H1 (cell line): ENCODE results near the gene ADAMTS17. TPM values are rescaled to one million over a fixed set of nuclear protein-coding genes. Genes with fewer than 3 reads are reported as not detected.

Experiments
- BCL11A ChIP-seq, 2 experiments: IDR thresholded peaks; one replicate each; pipeline ENCODE4 v1.6.1; 2011; ENCODE audit warnings: low read depth in 2 of 2, low read length in 2 of 2, mild to moderate bottlenecking in 2 of 2
- BRCA1 ChIP-seq: IDR thresholded peaks from 2 replicates; pipeline ENCODE4 v1.6.1; 2012; ENCODE audit warnings: low read depth, low read length, improper control_type of control experiment
- CTCF ChIP-seq, 3 experiments: IDR thresholded peaks; 1 replicate in 2 of 3; 2 replicates in 1 of 3; pipeline versions ENCODE4 v1.5.1 to v1.6.1; 2011; ENCODE audit warnings: low read length in 3 of 3, mild to moderate bottlenecking in 3 of 3, inconsistent platforms in 2 of 3, low read depth in 1 of 3, moderate library complexity in 1 of 3; ENCODE audit not compliant: insufficient read depth in 1 of 3; ENCODE audit errors: control extremely low read depth in 1 of 3
- FOSL1 ChIP-seq: IDR thresholded peaks from 2 replicates; pipeline ENCODE4 v1.6.1; 2011; ENCODE audit warnings: mild to moderate bottlenecking, low read depth, low read length, moderate library complexity; ENCODE audit not compliant: insufficient read depth
- KDM5A ChIP-seq: fragments of 200-600 bp; IDR thresholded peaks from 2 replicates; pipeline ENCODE4 v1.7.1; 2012; ENCODE audit warnings: mild to moderate bottlenecking, low read length, inconsistent platforms, mixed read lengths
- SIRT6 ChIP-seq: IDR thresholded peaks from one replicate; pipeline ENCODE4 v1.7.1; 2012; ENCODE audit warnings: low read length, inconsistent platforms
- SP1 ChIP-seq: IDR thresholded peaks from 2 replicates; pipeline ENCODE4 v1.6.1; 2011; ENCODE audit warnings: low read depth, low read length
- YY1 ChIP-seq: IDR thresholded peaks from 2 replicates; pipeline ENCODE4 v1.6.1; 2011; ENCODE audit warnings: low read depth, mild to moderate bottlenecking, low read length
- polyA plus RNA-seq, 7 experiments: library from polyadenylated mRNA; depleted of rRNA in 3 of 7; stranded (reverse) in 5 of 7; unstranded in 2 of 7; fragments of >200 nt in 5 of 7; fragments of 200-250 nt in 2 of 7; gene quantifications; 1 replicate in 5 of 7; 2 replicates in 1 of 7; 4 replicates in 1 of 7; pipeline versions ENCODE4 v1.2.1 to v1.2.3, GENCODE V29; 2011 to 2013; ENCODE audit warnings: missing spikeins in 2 of 7, mixed read lengths in 2 of 7
- total RNA-seq: library from RNA; stranded (reverse); fragmentation: NEBNext Ultra II Directional; extraction: Animal tissue kit (Norgen Biotek cat#: 25700); gene quantifications from 2 replicates; pipeline ENCODE4 v1.2.1, GENCODE V29; 2021

ADAMTS17 gene
- total and polyA plus RNA-seq, 2 of the 8 experiments (the other 6 are each of a cell fraction or from before 2014, with no cell fraction given), result 0.51 to 1.7 TPM

- TF ChIP-seq SP1, result no peak
- TF ChIP-seq CTCF (IDR thresholded peaks at IDR 0.05; ENCODE audit: control extremely low read depth in 1 of 3, insufficient read depth in 1 of 3, low read depth in 1 of 3, low read length in 3 of 3), result no peak
- no peak for TF ChIP-seq BRCA1
- TF ChIP-seq YY1, result no peak
- no peak for TF ChIP-seq BCL11A (IDR thresholded peaks at IDR 0.05; ENCODE audit: low read depth in 2 of 2, low read length in 2 of 2)
- TF ChIP-seq FOSL1, result no peak
- no peak for TF ChIP-seq KDM5A
- no peak for TF ChIP-seq SIRT6
Measured at GRCh38 chr15:100215031-100215842, 126.5 kb downstream of the ADAMTS17 start (continued).
